HCT116 (cell line): ENCODE measurements around the gene THSD4. TPM values are rescaled to one million over a fixed set of nuclear protein-coding genes. Genes with fewer than 3 reads are reported as not detected.
"Not testable (repeated sequence)": the region's sequence is repeated elsewhere in the genome, so short reads cannot be mapped to it uniquely, and the experiment has no call there.

Experiments used
- ATAC-seq: fragments of 200-7000 bp; cut with Tn5 transposase; 2 replicates; pipeline ENCODE4 v1.9.1; 2020; ENCODE audit warnings: mild to moderate bottlenecking, moderate library complexity
- BruUV-seq: library from RNA; stranded (reverse); fragments of 400-500 nt; replicated peaks from 2 replicates; lab custom pipeline; 2021; lab: Mats Ljungman, UMichigan
- CTCF ChIA-PET: fragments of 300-600 bp; sonication (Branson Sonifier 250); formaldehyde crosslinking; loops from one replicate; lab custom pipeline; 2021; ENCODE audit warnings: antibody characterized with exemption; lab: Charles Lee
- POLR2A ChIA-PET: fragments of 300-600, 350-600 bp; sonication (Branson Sonifier 250); formaldehyde crosslinking; loops from one replicate; lab custom pipeline; 2021; ENCODE audit warnings: antibody characterized with exemption; lab: Charles Lee
- RAD21 ChIA-PET, 2 experiments: fragments of 300-600 bp; sonication (Branson Sonifier 250); formaldehyde crosslinking; loops; one replicate each; lab custom pipeline; 2023; ENCODE audit warnings: low total read pairs in 2 of 2; ENCODE audit not compliant: uncharacterized antibody in 2 of 2, unreplicated experiment in 2 of 2, low non-redundant PET in 1 of 2; lab: Charles Lee
- DNase-seq: peaks from one replicate; pipeline ENCODE4 v3.0.0-alpha.2; 2010; ENCODE audit warnings: low read depth, low spot score
- H2AFZ ChIP-seq: fragments of 200-600 bp; shearing (Covaris generic), sonication (generic); 2 replicates; pipeline ENCODE4 v1.6.1; 2017; ENCODE audit warnings: low read depth, mixed run types, mixed read lengths, antibody characterized with exemption, low read length; ENCODE audit not compliant: poor library complexity, severe bottlenecking
- H3K27ac ChIP-seq: 2 replicates; pipeline ENCODE4 v1.5.1; 2012; ENCODE audit warnings: low read depth, low read length
- H3K27me3 ChIP-seq: fragments of 200-600 bp; sonication (generic); 2 replicates; pipeline ENCODE4 v1.6.1; 2016; ENCODE audit warnings: mixed run types, low read length, mixed read lengths; ENCODE audit not compliant: insufficient read depth
- H3K36me3 ChIP-seq, 2 experiments: fragments of 200-500 bp in 1 of 2; fragments of 200-600 bp in 1 of 2; sonication (Bioruptor generic) in 1 of 2; sonication (generic) in 1 of 2; 2 replicates each; pipeline versions ENCODE4 v1.5.1 to v1.6.1; 2014 to 2016; ENCODE audit warnings: low read length in 2 of 2, inconsistent platforms in 1 of 2, mixed read lengths in 1 of 2, mixed run types in 1 of 2; ENCODE audit not compliant: insufficient read depth in 2 of 2, control insufficient read depth in 1 of 2
- H3K4me1 ChIP-seq, 2 experiments: fragments of 200-600 bp in 1 of 2; sonication (generic) in 1 of 2; 2 replicates each; pipeline versions ENCODE4 v1.5.1 to v1.6.1; 2012 to 2017; ENCODE audit warnings: low read length in 2 of 2, inconsistent platforms in 1 of 2, mild to moderate bottlenecking in 1 of 2, mixed read lengths in 1 of 2, mixed run types in 1 of 2, moderate library complexity in 1 of 2; ENCODE audit not compliant: insufficient read depth in 2 of 2, control insufficient read depth in 1 of 2
- H3K4me2 ChIP-seq: fragments of 200-600 bp; sonication (generic); 2 replicates; pipeline ENCODE4 v1.6.1; 2017; ENCODE audit warnings: mixed run types, low read length, mixed read lengths
- H3K4me3 ChIP-seq, 2 experiments: fragments of 200-600 bp in 1 of 2; sonication (generic) in 1 of 2; replicated peaks in 1 of 2; 2 replicates each; pipeline ENCODE4 v1.5.1; 2011 to 2016; ENCODE audit warnings: low read length in 2 of 2, control low read depth in 1 of 2, low read depth in 1 of 2, mild to moderate bottlenecking in 1 of 2, mixed read lengths in 1 of 2, mixed run types in 1 of 2
- H3K79me2 ChIP-seq: fragments of 200-600 bp; sonication (generic); 2 replicates; pipeline ENCODE4 v1.6.1; 2017; ENCODE audit warnings: mild to moderate bottlenecking, mixed run types, low read length, moderate library complexity, mixed read lengths; ENCODE audit not compliant: insufficient read depth
- H3K9ac ChIP-seq: fragments of 200-600 bp; sonication (generic); 2 replicates; pipeline ENCODE4 v1.6.1; 2016; ENCODE audit warnings: low read length, mixed read lengths
- H3K9me2 ChIP-seq: fragments of 200-600 bp; sonication (generic), shearing (Covaris generic); 2 replicates; pipeline ENCODE4 v1.6.1; 2017; ENCODE audit warnings: mixed run types, mild to moderate bottlenecking, moderate library complexity; ENCODE audit not compliant: insufficient read depth
- H3K9me3 ChIP-seq, 2 experiments: fragments of 200-500 bp in 1 of 2; fragments of 200-600 bp in 1 of 2; sonication (Bioruptor generic) in 1 of 2; sonication (generic) in 1 of 2; 2 replicates each; pipeline ENCODE4 v1.6.1; 2014 to 2017; ENCODE audit warnings: low read length in 2 of 2, mixed read lengths in 2 of 2, inconsistent platforms in 1 of 2, low read depth in 1 of 2, mild to moderate bottlenecking in 1 of 2, mixed run types in 1 of 2, moderate library complexity in 1 of 2; ENCODE audit not compliant: control insufficient read depth in 1 of 2, insufficient read depth in 1 of 2
- H4K20me1 ChIP-seq: fragments of 200-600 bp; sonication (generic), shearing (Covaris generic); 2 replicates; pipeline ENCODE4 v1.6.1; 2017; ENCODE audit warnings: mixed run types, mild to moderate bottlenecking, moderate library complexity; ENCODE audit not compliant: insufficient read depth
- ATF3 ChIP-seq: IDR thresholded peaks from 2 replicates; pipeline ENCODE4 v1.6.1; 2012
- CBX3 ChIP-seq: IDR thresholded peaks from 2 replicates; pipeline ENCODE4 v1.6.1; 2012; ENCODE audit warnings: low read depth
- CEBPB ChIP-seq: IDR thresholded peaks from 2 replicates; pipeline ENCODE4 v1.6.1; 2012; ENCODE audit warnings: low read depth
- CTCF ChIP-seq, 3 experiments: fragments of 200-600 bp in 1 of 3; sonication (generic) in 1 of 3; IDR thresholded peaks in 2 of 3; conservative IDR thresholded peaks in 1 of 3; 2 replicates each; pipeline ENCODE4 v1.5.1; 2012 to 2017; ENCODE audit warnings: low read depth in 2 of 3, low read length in 2 of 3, antibody characterized with exemption in 1 of 3, borderline replicate concordance in 1 of 3, control low read depth in 1 of 3, mild to moderate bottlenecking in 1 of 3, mixed read lengths in 1 of 3, mixed run types in 1 of 3, moderate library complexity in 1 of 3; ENCODE audit not compliant: insufficient read depth in 1 of 3
- EGR1 ChIP-seq: IDR thresholded peaks from 2 replicates; pipeline ENCODE4 v1.6.1; 2012; ENCODE audit warnings: low read depth
- ELF1 ChIP-seq: IDR thresholded peaks from 2 replicates; pipeline ENCODE4 v1.6.1; 2012; ENCODE audit warnings: low read depth, borderline replicate concordance
- EZH2phosphoT487 ChIP-seq: fragments of 200-600 bp; IDR thresholded peaks from 2 replicates; pipeline ENCODE4 v1.6.1; 2018; ENCODE audit warnings: antibody characterized with exemption, borderline replicate concordance
- JUND ChIP-seq: IDR thresholded peaks from 2 replicates; pipeline ENCODE4 v1.6.1; 2012
- POLR2AphosphoS5 ChIP-seq: IDR thresholded peaks from 2 replicates; pipeline ENCODE4 v1.6.1; 2011; ENCODE audit warnings: mild to moderate bottlenecking, low read depth, low read length, moderate library complexity
- RAD21 ChIP-seq: IDR thresholded peaks from 2 replicates; pipeline ENCODE4 v1.6.1; 2012; ENCODE audit warnings: low read depth, mild to moderate bottlenecking
- REST ChIP-seq: IDR thresholded peaks from 2 replicates; pipeline ENCODE4 v1.6.1; 2012; ENCODE audit warnings: low read depth
- SRF ChIP-seq: IDR thresholded peaks from 2 replicates; pipeline ENCODE4 v1.6.1; 2012; ENCODE audit warnings: low read depth
- ZFX ChIP-seq: fragments of 450-650 bp; IDR thresholded peaks from 2 replicates; pipeline ENCODE4 v1.6.1; 2017
- ZNF274 ChIP-seq: fragments of 200-500 bp; sonication (Bioruptor generic); IDR thresholded peaks from 2 replicates; pipeline ENCODE4 v1.6.1; 2014; ENCODE audit warnings: mild to moderate bottlenecking, low read depth, low read length, inconsistent platforms
- intact Hi-C: fragments of 100-400 bp; cut with micrococcal nuclease; formaldehyde crosslinking; loops from 2 replicates; pipeline ENCODE4 v1.10.0; 2022
- total RNA-seq: library from RNA; stranded (reverse); gene quantifications from one replicate; pipeline ENCODE4 v1.2.1, GENCODE V29; 2021; ENCODE audit not compliant: unreplicated experiment

THSD4 gene
- total RNA-seq, 1 experiment from 2014 or later: 30.5 TPM

GRCh38 chr15:71437919-71438318, 322.6 kb downstream of the THSD4 start:
- no peaks in the 10 kb centered on the region for H3K27me3 ChIP-seq
- ChIA-PET CTCF (interaction anchor here (1.1 to 1.5 kb wide), 2 partner anchors 9 to 52 kb away, joined by 3 to 7 read pairs; no protein-coding TSS in a partner anchor), POLR2A (no interaction called here), RAD21 (no interaction called here)
- intact Hi-C loops: no loop called here
- peak overlapping the region; percentile 19 for H3K4me2 ChIP-seq
- H3K27ac ChIP-seq: peak overlapping the region; percentile 38; the same call in 1 of the 2 replicates
- no peak overlapping the region for H3K4me3 ChIP-seq
- no peak overlapping the region for H2AFZ ChIP-seq
- H3K9me3 ChIP-seq: peaks cover 0 to 5% of the 10 kb centered on the region in 2 experiments; a peak in 1 of 4 replicates
- DNase-seq (no peak), ATAC-seq (no peak; the same call in 1 of the 2 replicates)
- H4K20me1 ChIP-seq: no peaks in the 10 kb centered on the region
- no peak for TF ChIP-seq ZFX
- no peak for TF ChIP-seq RAD21
- no peak for TF ChIP-seq REST
- TF ChIP-seq CBX3: no peak
- no peak for TF ChIP-seq ATF3
- TF ChIP-seq ELF1: no peak
- TF ChIP-seq POLR2AphosphoS5: no peak
- TF ChIP-seq EGR1: no peak
- TF ChIP-seq JUND: no peak
- TF ChIP-seq CTCF (IDR thresholded peaks at IDR 0.05 in 2 of 3, conservative IDR thresholded peaks at IDR 0.05 in 1 of 3; ENCODE audit: borderline replicate concordance in 1 of 3, insufficient read depth in 1 of 3, low read depth in 2 of 3, low read length in 2 of 3): no peak
- TF ChIP-seq SRF: no peak
- TF ChIP-seq EZH2phosphoT487: no peak
- no peak for TF ChIP-seq CEBPB
- TF ChIP-seq ZNF274: no peak
- H3K9me2 ChIP-seq: no peaks in the 10 kb centered on the region
- no TSS peak for BruUV-seq
- 0 out of 4 replicates have a peak, but pooled peaks cover 0 to 3% of the 10 kb centered on the region in 2 experiments for H3K36me3 ChIP-seq
- no peak overlapping the region for H3K9ac ChIP-seq
- no peaks in the 10 kb centered on the region for H3K79me2 ChIP-seq
- H3K4me1 ChIP-seq: peaks cover 45 to 49% of the 10 kb centered on the region in 2 experiments

- ATAC-seq, H3K36me3 ChIP-seq, DNase-seq, H3K4me3 ChIP-seq, H3K4me2 ChIP-seq, BruUV-seq, H3K27ac ChIP-seq, H3K9me2 ChIP-seq, H3K9me3 ChIP-seq, H3K9ac ChIP-seq, POLR2A ChIA-PET, H2AFZ ChIP-seq, H3K79me2 ChIP-seq, H4K20me1 ChIP-seq, H3K27me3 ChIP-seq, intact Hi-C loops: not testable (repeated sequence)
- ChIA-PET CTCF (interaction anchor here (0.7 to 2.9 kb wide), 8 partner anchors 14 to 717 kb away, joined by 3 to 48 read pairs (median 4); no protein-coding TSS in a partner anchor), RAD21 (interaction anchor here in 1 of 2 experiments (1.4 kb wide), 2 partner anchors 53 to 428 kb away, joined by 3 to 4 read pairs; no protein-coding TSS in a partner anchor)
- peaks cover 46 to 51% of the 10 kb centered on the region in 2 experiments for H3K4me1 ChIP-seq
Observed at GRCh38 chr15:71439478-71439877, 324.2 kb downstream of the THSD4 start.
